HG02884 (cell line): Measurements from ENCODE around the gene TNS3.

Source experiments
- ATAC-seq: cut with Tn5 transposase; IDR thresholded peaks from one replicate; pipeline ENCODE4 v1.9.1; 2021; ENCODE audit warnings: mild to moderate bottlenecking, moderate library complexity; ENCODE audit not compliant: unreplicated experiment

TNS3 gene

GRCh38 chr7:47526466-47526865 is 55.4 kb downstream of the TNS3 start:
- no peak for ATAC-seq

- no peak for ATAC-seq
These were observed 56.8 kb downstream of the TNS3 start for GRCh38 chr7:47525066-47525623.

- ATAC-seq: no peak
These were observed 58.5 kb downstream of the TNS3 start for GRCh38 chr7:47523401-47523800.

GRCh38 chr7:47521816-47522561 is 59.9 kb downstream of the TNS3 start:
- ATAC-seq: no peak

- no peak for ATAC-seq
These were observed 60.7 kb downstream of the TNS3 start for GRCh38 chr7:47521011-47521795.

GRCh38 chr7:47520406-47520805 is 61.5 kb downstream of the TNS3 start:
- ATAC-seq: no peak

- no peak for ATAC-seq
These were observed 63.1 kb downstream of the TNS3 start for GRCh38 chr7:47518827-47519226.

GRCh38 chr7:47517821-47518480 is 64.0 kb downstream of the TNS3 start:
- ATAC-seq: no peak

- ATAC-seq: no peak
These were observed 64.8 kb downstream of the TNS3 start for GRCh38 chr7:47516985-47517600.

- no peak for ATAC-seq
These were observed 65.5 kb downstream of the TNS3 start for GRCh38 chr7:47516386-47516785.

- no peak for ATAC-seq
These were observed 66.5 kb downstream of the TNS3 start for GRCh38 chr7:47515305-47515834.

- ATAC-seq: no peak
These were observed 67.1 kb downstream of the TNS3 start for GRCh38 chr7:47514818-47515217.

- no peak for ATAC-seq
These were observed 67.5 kb downstream of the TNS3 start for GRCh38 chr7:47514367-47514766.

GRCh38 chr7:47513741-47514241 is 68.1 kb downstream of the TNS3 start:
- ATAC-seq: no peak

GRCh38 chr7:47512481-47513176 is 69.3 kb downstream of the TNS3 start:
- no peak for ATAC-seq

- ATAC-seq: no peak
These were observed 70.1 kb downstream of the TNS3 start for GRCh38 chr7:47511699-47512370.

- ATAC-seq: no peak
These were observed 71.1 kb downstream of the TNS3 start for GRCh38 chr7:47510786-47511185.

GRCh38 chr7:47510192-47510591 is 71.7 kb downstream of the TNS3 start:
- ATAC-seq: no peak

GRCh38 chr7:47509571-47509970 is 72.3 kb downstream of the TNS3 start:
- no peak for ATAC-seq
